ENCODE measurements around the gene TRPM4.

TRPM4 gene

GRCh38 chr19:49167857-49168409 lies 10.3 kb downstream of the TRPM4 start:
- Histone ChIP-seq H3K27me3 (replicated peaks; ENCODE audit: insufficient read depth, low read length) (peaks cover 69% of the 10 kb centered on the region), H3F3A (ENCODE audit: insufficient read depth, low read length) (no peaks in the 10 kb centered on the region), H3K9me3 (replicated peaks; ENCODE audit: insufficient read depth, low read length) (no peaks in the 10 kb centered on the region), H3K4me3 (ENCODE audit: low read length) (no peak overlapping the region), H3K9me2 (replicated peaks; ENCODE audit: insufficient read depth, low read length) (no peaks in the 10 kb centered on the region), H3K27ac (ENCODE audit: low read length) (no peak overlapping the region), H3K79me2 (ENCODE audit: low read length) (no peaks in the 10 kb centered on the region), H3K36me3 (replicated peaks; ENCODE audit: insufficient read depth, low read length) (no peaks in the 10 kb centered on the region), H3K9ac (ENCODE audit: low read length) (no peak overlapping the region), H3K4me2 (ENCODE audit: low read depth, low read length) (no peak overlapping the region), H2AFZ (ENCODE audit: low read length) (no peak overlapping the region), H3K4me1 (ENCODE audit: low read length) (no peaks in the 10 kb centered on the region), H4K20me1 (ENCODE audit: insufficient read depth, low read length) (no peaks in the 10 kb centered on the region)
- no peak for DNase-seq
- TF ChIP-seq CTCF (IDR thresholded peaks at IDR 0.05; ENCODE audit: low read length) (no peak), EZH2phosphoT487 (IDR thresholded peaks at IDR 0.05; ENCODE audit: low read length) (no peak), EZH2 (optimal IDR thresholded peaks at IDR 0.05; ENCODE audit: low read depth, low read length) (no peak)

DNA sequence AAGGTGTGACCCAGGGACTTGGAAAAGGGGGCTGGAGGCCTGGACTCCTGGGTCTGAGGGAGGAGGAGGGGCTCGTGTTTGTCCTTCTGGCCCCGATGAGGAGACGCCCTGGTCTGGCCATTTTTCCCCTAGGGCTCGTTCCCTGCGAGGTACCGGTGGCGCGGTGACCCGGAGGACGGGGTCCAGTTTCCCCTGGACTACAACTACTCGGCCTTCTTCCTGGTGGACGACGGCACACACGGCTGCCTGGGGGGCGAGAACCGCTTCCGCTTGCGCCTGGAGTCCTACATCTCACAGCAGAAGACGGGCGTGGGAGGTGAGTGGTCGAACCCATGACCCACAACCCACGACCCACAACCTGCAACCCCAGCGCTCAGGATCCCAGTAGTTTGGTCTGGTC lies 10.8 kb downstream of the TRPM4 start:
- Histone ChIP-seq H3K4me1 (ENCODE audit: low read length) (no peaks in the 10 kb centered on the region), H3K27me3 (replicated peaks; ENCODE audit: insufficient read depth, low read length) (peaks cover 73% of the 10 kb centered on the region), H3K4me2 (ENCODE audit: low read depth, low read length) (no peak overlapping the region), H3F3A (ENCODE audit: insufficient read depth, low read length) (no peaks in the 10 kb centered on the region), H3K9me3 (replicated peaks; ENCODE audit: insufficient read depth, low read length) (no peaks in the 10 kb centered on the region), H3K4me3 (ENCODE audit: low read length) (no peak overlapping the region), H3K79me2 (ENCODE audit: low read length) (no peaks in the 10 kb centered on the region), H2AFZ (ENCODE audit: low read length) (no peak overlapping the region), H3K9me2 (replicated peaks; ENCODE audit: insufficient read depth, low read length) (no peaks in the 10 kb centered on the region), H3K27ac (ENCODE audit: low read length) (no peak overlapping the region), H4K20me1 (ENCODE audit: insufficient read depth, low read length) (no peaks in the 10 kb centered on the region), H3K36me3 (replicated peaks; ENCODE audit: insufficient read depth, low read length) (no peaks in the 10 kb centered on the region), H3K9ac (ENCODE audit: low read length) (no peak overlapping the region)
- no peak for DNase-seq
- TF ChIP-seq CTCF (IDR thresholded peaks at IDR 0.05; ENCODE audit: low read length) = no peak
- TF ChIP-seq EZH2 (optimal IDR thresholded peaks at IDR 0.05; ENCODE audit: low read depth, low read length) = no peak
- no peak for TF ChIP-seq EZH2phosphoT487 (IDR thresholded peaks at IDR 0.05; ENCODE audit: low read length)

DNA sequence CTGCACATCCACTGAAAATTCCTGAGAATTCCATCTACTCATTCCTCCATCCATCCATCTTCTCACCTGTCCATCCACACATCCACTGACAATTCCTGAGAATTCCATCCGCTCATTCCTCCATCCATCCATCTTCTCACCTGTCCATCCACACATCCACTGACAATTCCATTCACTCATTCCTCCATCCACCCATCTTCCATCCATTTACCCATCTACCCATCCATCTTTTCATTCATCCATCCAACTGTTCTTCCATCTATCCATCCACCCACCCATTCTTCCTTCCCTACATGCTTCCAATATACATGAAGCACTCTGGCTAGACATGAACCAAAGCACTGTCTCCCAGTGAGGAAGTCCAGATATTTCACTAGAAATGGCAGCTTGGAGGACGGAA lies 15.6 kb downstream of the TRPM4 start:
- DNase-seq = no peak
- no peaks in the 10 kb centered on the region for H3K4me1 ChIP-seq (ENCODE audit: low read length)
- H3K27me3 ChIP-seq (replicated peaks; ENCODE audit: insufficient read depth, low read length) = peaks cover 67% of the 10 kb centered on the region
- no peaks in the 10 kb centered on the region for H3F3A ChIP-seq (ENCODE audit: insufficient read depth, low read length)
- no peak overlapping the region for H3K9ac ChIP-seq (ENCODE audit: low read length)
- no peaks in the 10 kb centered on the region for H3K9me2 ChIP-seq (replicated peaks; ENCODE audit: insufficient read depth, low read length)
- TF ChIP-seq EZH2phosphoT487 (IDR thresholded peaks at IDR 0.05; ENCODE audit: low read length) (no peak), EZH2 (optimal IDR thresholded peaks at IDR 0.05; ENCODE audit: low read depth, low read length) (no peak), CTCF (IDR thresholded peaks at IDR 0.05; ENCODE audit: low read length) (no peak)
- H3K4me2 ChIP-seq (ENCODE audit: low read depth, low read length) = no peak overlapping the region
- H3K9me3 ChIP-seq (replicated peaks; ENCODE audit: insufficient read depth, low read length) = no peaks in the 10 kb centered on the region
- H3K4me3 ChIP-seq (ENCODE audit: low read length) = no peak overlapping the region
- no peaks in the 10 kb centered on the region for H4K20me1 ChIP-seq (ENCODE audit: insufficient read depth, low read length)
- no peaks in the 10 kb centered on the region for H3K79me2 ChIP-seq (ENCODE audit: low read length)
- no peak overlapping the region for H2AFZ ChIP-seq (ENCODE audit: low read length)
- H3K36me3 ChIP-seq (replicated peaks; ENCODE audit: insufficient read depth, low read length) = no peaks in the 10 kb centered on the region
- H3K27ac ChIP-seq (ENCODE audit: low read length) = no peak overlapping the region

Data from MM.1S (cell line).